ENCODE data around the gene SEC24C.

- TF ChIP-seq CTCF (IDR thresholded peaks at IDR 0.05), result no peak
- TF ChIP-seq POLR2A (IDR thresholded peaks at IDR 0.05), result no peak
Measured at GRCh38 chr10:73732426-73732825, 11.7 kb upstream of the SEC24C start.
